K562 (cell line): Measurements from ENCODE around the gene CRYGC. TPM values are rescaled to one million over a fixed set of nuclear protein-coding genes. Genes with fewer than 3 reads are reported as not detected.

Source experiments
- CREB5 ChIP-seq: fragments of 250-450 bp; sonication (Bioruptor Pico); IDR thresholded peaks from 2 replicates; pipeline ENCODE4 v1.5.0; 2020; ENCODE audit warnings: mild to moderate bottlenecking
- CREBBP ChIP-seq: IDR thresholded peaks from one replicate; pipeline ENCODE4 v1.6.1; 2012; ENCODE audit warnings: low read depth, mild to moderate bottlenecking, control low read depth, inconsistent platforms, low read length
- FOXM1 ChIP-seq, 2 experiments: fragments of 450-650 bp in 1 of 2; sonication (generic) in 1 of 2; formaldehyde crosslinking in 1 of 2; IDR thresholded peaks; 2 replicates each; pipeline versions ENCODE4 v1.6.1 to v1.9.0; 2017 to 2022; ENCODE audit warnings: low read depth in 2 of 2, mild to moderate bottlenecking in 2 of 2, missing genetic modification reagents in 1 of 2, moderate library complexity in 1 of 2
- HDAC8 ChIP-seq: fragments of 450-650 bp; IDR thresholded peaks from 2 replicates; pipeline ENCODE4 v1.6.1; 2016; ENCODE audit warnings: mild to moderate bottlenecking, missing genetic modification characterization, moderate library complexity, missing compliant biosample characterization
- HNRNPH1 ChIP-seq: fragments of 200-400 bp; formaldehyde crosslinking; optimal IDR thresholded peaks from 2 replicates; pipeline ENCODE3; 2017; ENCODE audit warnings: low read depth, mild to moderate bottlenecking, low read length, moderate library complexity
- MAFF ChIP-seq: IDR thresholded peaks from 2 replicates; pipeline ENCODE4 v1.6.1; 2012; ENCODE audit warnings: low read length, improper control_type of control experiment
- MBD2 ChIP-seq: sonication (generic); IDR thresholded peaks from 2 replicates; pipeline ENCODE4 v1.6.1; 2016; ENCODE audit warnings: low read depth, borderline replicate concordance
- POLR2AphosphoS5 ChIP-seq: IDR thresholded peaks from 2 replicates; pipeline ENCODE4 v1.6.1; 2011; ENCODE audit warnings: mild to moderate bottlenecking, low read depth, low read length, moderate library complexity; ENCODE audit not compliant: control insufficient read depth, insufficient read depth
- SLC30A9 ChIP-seq: fragments of 250-450 bp; sonication (Bioruptor Pico); IDR thresholded peaks from 2 replicates; pipeline ENCODE4 v1.8.0; 2022; ENCODE audit warnings: mild to moderate bottlenecking, moderate library complexity
- SRF ChIP-seq, 2 experiments: fragments of 250-450, 450-650 bp in 1 of 2; sonication (Bioruptor Pico) in 1 of 2; sonication (generic) in 1 of 2; formaldehyde crosslinking; IDR thresholded peaks; 2 replicates each; pipeline versions ENCODE4 v1.5.0 to v1.5.1; 2020 to 2022; ENCODE audit warnings: mild to moderate bottlenecking in 1 of 2, missing genetic modification reagents in 1 of 2
- STAT5A ChIP-seq: IDR thresholded peaks from 2 replicates; pipeline ENCODE4 v1.6.1; 2012; ENCODE audit warnings: low read length, inconsistent platforms, borderline replicate concordance
- STAT6 ChIP-seq: sonication (generic); formaldehyde crosslinking; IDR thresholded peaks from 2 replicates; pipeline ENCODE4 v1.8.1; 2023; ENCODE audit warnings: mild to moderate bottlenecking, missing genetic modification reagents
- VEZF1 ChIP-seq: fragments of 200-800 bp; sonication (Bioruptor generic); IDR thresholded peaks from 2 replicates; pipeline ENCODE4 v1.6.1; 2017; ENCODE audit warnings: missing genetic modification characterization, missing compliant biosample characterization
- WHSC1 ChIP-seq: IDR thresholded peaks from one replicate; pipeline ENCODE4 v1.6.1; 2012; ENCODE audit warnings: low read length, control low read depth, inconsistent platforms
- YBX1 ChIP-seq: fragments of 450-650 bp; IDR thresholded peaks from 2 replicates; pipeline ENCODE4 v1.7.1; 2016; ENCODE audit warnings: mild to moderate bottlenecking
- ZNF699 ChIP-seq: fragments of 250-450 bp; sonication (Bioruptor Pico); IDR thresholded peaks from 2 replicates; pipeline ENCODE4 v1.8.0; 2021; ENCODE audit warnings: mild to moderate bottlenecking, moderate library complexity; ENCODE audit not compliant: insufficient replicate concordance
- polyA plus RNA-seq, 8 experiments: library from polyadenylated mRNA; depleted of rRNA in 4 of 8; stranded (reverse) in 5 of 8; unstranded in 3 of 8; fragments of >200 nt; fragmentation: Nextera tagmentation in 2 of 8; fragmentation: Illumina TruSeq in 1 of 8; extraction: Ambion mirVana in 2 of 8; extraction: Trizol in 1 of 8; gene quantifications; 2 replicates each; pipeline versions ENCODE4 v1.2.1 to v1.2.3, GENCODE V29; 2011 to 2014; ENCODE audit warnings: inconsistent platforms in 1 of 8, missing spikeins in 1 of 8
- total RNA-seq, 7 experiments: library from RNA; depleted of rRNA in 6 of 7; stranded (reverse); fragments of >200 nt in 6 of 7; fragmentation: Illumina TruSeq in 2 of 7; extraction: Trizol in 2 of 7; gene quantifications; 2 replicates each; pipeline versions ENCODE4 v1.2.1 to v1.2.3, GENCODE V29; 2011 to 2021; ENCODE audit warnings: low replicate concordance in 1 of 7
- TF ChIP-seq, protein P1 (sequence below): sonication (generic); formaldehyde crosslinking; IDR thresholded peaks from 2 replicates; pipeline ENCODE4 v1.9.0; 2022; ENCODE audit warnings: mild to moderate bottlenecking, missing genetic modification reagents
- TF ChIP-seq, protein P2 (sequence below): fragments of 450-650 bp; IDR thresholded peaks from 2 replicates; pipeline ENCODE4 v1.6.1; 2016; ENCODE audit warnings: low read depth, mild to moderate bottlenecking, moderate library complexity
- TF ChIP-seq, protein P3 (sequence below): fragments of 450-650 bp; IDR thresholded peaks from 2 replicates; pipeline ENCODE4 v1.6.1; 2017; ENCODE audit warnings: antibody characterized with exemption
- TF ChIP-seq, protein P4 (sequence below): fragments of 250-450 bp; sonication (Bioruptor Pico); IDR thresholded peaks from 2 replicates; pipeline ENCODE4 v1.9.0; 2021; ENCODE audit warnings: mild to moderate bottlenecking

Gene CRYGC
- total and polyA plus RNA-seq, 9 of the 15 experiments (the other 6 are each of a cell fraction or from before 2014, with no cell fraction given), result not detected

DNA sequence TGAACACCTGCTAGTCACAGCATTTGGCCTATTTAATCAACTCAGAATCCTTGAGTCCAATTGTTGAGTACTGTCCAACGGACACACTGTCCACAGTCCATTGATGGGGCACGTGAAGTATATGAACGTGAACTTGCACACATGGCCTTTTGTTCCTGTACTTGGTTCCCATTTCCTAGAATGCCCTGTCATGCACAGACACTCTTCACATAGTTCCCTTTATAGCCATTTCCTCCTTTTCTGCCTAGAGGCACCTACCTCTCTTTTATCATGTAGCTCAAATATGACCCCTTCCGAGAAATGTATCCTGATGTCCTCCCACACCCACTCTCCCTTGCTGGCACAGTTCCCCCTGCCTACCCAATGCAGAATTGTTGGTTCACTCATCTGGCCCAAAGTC is 42.5 kb upstream of the CRYGC start (continued):
- TF ChIP-seq VEZF1 (CRISPR knock-in tag), result no peak
- TF ChIP-seq STAT5A, result peak; percentile 49; the same call in 1 of the 2 replicates
- TF ChIP-seq POLR2AphosphoS5, result no peak
- TF ChIP-seq SRF (CRISPR knock-in tag; IDR thresholded peaks at IDR 0.05), result peak in 1 of 2 experiments; percentile 88; a peak in 1 of 4 replicates
- TF ChIP-seq, protein P1, sequence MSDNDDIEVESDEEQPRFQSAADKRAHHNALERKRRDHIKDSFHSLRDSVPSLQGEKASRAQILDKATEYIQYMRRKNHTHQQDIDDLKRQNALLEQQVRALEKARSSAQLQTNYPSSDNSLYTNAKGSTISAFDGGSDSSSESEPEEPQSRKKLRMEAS (CRISPR knock-in tag), result no peak
- TF ChIP-seq, protein P2, sequence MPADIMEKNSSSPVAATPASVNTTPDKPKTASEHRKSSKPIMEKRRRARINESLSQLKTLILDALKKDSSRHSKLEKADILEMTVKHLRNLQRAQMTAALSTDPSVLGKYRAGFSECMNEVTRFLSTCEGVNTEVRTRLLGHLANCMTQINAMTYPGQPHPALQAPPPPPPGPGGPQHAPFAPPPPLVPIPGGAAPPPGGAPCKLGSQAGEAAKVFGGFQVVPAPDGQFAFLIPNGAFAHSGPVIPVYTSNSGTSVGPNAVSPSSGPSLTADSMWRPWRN, result no peak
- no peak for TF ChIP-seq HDAC8
- TF ChIP-seq ZNF699 (CRISPR knock-in tag), result no peak
- no peak for TF ChIP-seq WHSC1
- TF ChIP-seq, protein P3, sequence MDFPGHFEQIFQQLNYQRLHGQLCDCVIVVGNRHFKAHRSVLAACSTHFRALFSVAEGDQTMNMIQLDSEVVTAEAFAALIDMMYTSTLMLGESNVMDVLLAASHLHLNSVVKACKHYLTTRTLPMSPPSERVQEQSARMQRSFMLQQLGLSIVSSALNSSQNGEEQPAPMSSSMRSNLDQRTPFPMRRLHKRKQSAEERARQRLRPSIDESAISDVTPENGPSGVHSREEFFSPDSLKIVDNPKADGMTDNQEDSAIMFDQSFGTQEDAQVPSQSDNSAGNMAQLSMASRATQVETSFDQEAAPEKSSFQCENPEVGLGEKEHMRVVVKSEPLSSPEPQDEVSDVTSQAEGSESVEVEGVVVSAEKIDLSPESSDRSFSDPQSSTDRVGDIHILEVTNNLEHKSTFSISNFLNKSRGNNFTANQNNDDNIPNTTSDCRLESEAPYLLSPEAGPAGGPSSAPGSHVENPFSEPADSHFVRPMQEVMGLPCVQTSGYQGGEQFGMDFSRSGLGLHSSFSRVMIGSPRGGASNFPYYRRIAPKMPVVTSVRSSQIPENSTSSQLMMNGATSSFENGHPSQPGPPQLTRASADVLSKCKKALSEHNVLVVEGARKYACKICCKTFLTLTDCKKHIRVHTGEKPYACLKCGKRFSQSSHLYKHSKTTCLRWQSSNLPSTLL, result peak; percentile 65; the same call in 1 of the 2 replicates
- peak; percentile 57; the same call in 1 of the 2 replicates for TF ChIP-seq MAFF
- TF ChIP-seq HNRNPH1, result no peak
- TF ChIP-seq FOXM1 (IDR thresholded peaks at IDR 0.05; ENCODE audit: low read depth), result no peak
- TF ChIP-seq FOXM1 (CRISPR knock-in tag; IDR thresholded peaks at IDR 0.05; ENCODE audit: low read depth), result no peak
- no peak for TF ChIP-seq CREB5 (CRISPR knock-in tag)
- no peak for TF ChIP-seq SLC30A9 (CRISPR knock-in tag)
- no peak for TF ChIP-seq CREBBP
- TF ChIP-seq MBD2, result no peak
- TF ChIP-seq YBX1, result no peak
- TF ChIP-seq STAT6 (CRISPR knock-in tag), result no peak
- TF ChIP-seq, protein P4, sequence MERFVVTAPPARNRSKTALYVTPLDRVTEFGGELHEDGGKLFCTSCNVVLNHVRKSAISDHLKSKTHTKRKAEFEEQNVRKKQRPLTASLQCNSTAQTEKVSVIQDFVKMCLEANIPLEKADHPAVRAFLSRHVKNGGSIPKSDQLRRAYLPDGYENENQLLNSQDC (CRISPR knock-in tag), result no peak
